NCI-H1417 treated with DMSO at 0.1 percent for 48 hours (cell line): ENCODE measurements around the gene RAB1A.
"Not testable (repeated sequence)": the region's sequence is repeated elsewhere in the genome, so short reads cannot be mapped to it uniquely, and the experiment has no call there.

ENCODE experiments used
- DNase-seq: peaks from one replicate; lab custom pipeline; 2025; lab: John Stamatoyannopoulos, UW

The RAB1A gene

DNA sequence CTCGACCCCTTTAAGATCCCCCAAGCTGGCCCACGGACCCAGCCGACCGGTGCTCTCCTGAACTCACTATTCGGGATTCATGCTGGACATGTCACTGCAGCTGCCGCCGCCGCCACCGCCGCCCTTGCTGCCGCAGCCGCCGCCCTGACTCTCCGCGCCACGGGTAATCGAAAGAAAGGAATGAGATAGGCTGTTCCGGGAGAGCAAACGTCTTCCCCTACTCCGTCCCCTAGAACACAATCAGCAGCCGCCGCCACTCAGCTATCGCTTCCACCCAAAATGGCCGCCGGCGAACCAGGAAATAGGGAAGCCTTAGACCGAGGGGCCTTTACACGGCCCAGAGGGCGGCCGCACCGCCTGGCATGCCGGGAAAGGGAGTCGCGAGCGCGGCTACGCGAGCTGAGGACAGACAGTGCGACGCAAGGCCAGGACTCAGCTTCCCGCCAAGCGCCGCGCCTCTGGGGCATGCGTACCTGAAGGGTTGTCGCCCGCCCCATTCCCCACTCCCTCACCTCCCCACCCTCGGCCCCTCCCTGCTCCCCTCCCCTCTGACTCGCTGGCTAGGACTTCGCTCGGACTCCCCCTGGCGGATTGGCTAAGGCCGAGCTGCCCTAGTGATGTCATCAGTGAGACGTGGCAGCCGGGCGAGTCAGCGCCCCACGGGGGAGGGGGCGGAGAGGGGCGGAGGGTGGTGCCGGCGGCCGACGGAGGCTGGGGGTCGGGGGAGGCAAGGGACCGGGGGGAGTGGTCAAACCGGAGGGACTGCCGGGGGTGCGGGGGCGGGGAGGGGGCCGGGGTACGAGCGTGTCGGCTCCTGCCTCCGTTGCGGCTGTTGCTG is at the start of gene RAB1A:
Gene RAB1A, minus strand, starts transcription at position 281 of the 838 bp plus-strand sequence. Its CDS starts 191 bp downstream, at position 90.
- DNase-seq = peak; percentile 95

- no peak for DNase-seq
These were observed 48.0 kb upstream of the RAB1A start for GRCh38 chr2:65177751-65178442.

DNA sequence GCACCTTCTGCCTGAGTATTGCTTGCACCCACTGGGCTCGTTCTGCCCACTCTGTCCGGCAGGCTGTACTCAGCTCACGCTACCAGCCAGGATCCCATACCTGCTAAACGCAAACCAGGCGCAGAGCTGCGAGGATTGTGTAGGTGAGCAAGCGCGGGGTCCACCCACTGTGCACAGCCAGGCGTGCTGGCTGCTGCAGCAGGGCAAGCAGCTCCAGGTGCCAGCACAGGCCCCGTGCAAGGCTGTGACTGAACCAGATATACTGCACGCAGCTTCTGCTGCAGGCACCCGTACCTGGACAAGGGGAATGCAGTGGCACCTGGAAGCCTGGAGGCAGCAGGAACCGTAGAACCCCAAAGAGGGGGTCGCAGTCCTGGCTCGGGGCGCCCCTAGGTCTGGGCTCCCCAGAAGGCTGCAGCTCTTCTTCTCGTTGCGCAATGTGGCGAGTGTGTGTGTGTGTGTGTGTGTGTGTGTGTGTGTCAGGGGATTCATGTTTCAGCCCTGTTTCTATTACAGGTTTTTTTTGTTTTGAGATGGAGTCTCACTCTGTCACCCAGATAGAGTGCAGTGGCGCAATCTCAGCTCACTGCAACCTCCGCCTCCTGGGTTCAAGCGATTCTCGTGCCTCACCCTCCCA is 46.1 kb upstream of the RAB1A start:
- no peak for DNase-seq

GRCh38 chr2:65174031-65174430 is 44.1 kb upstream of the RAB1A start:
- not testable (repeated sequence) for DNase-seq

- no peak for DNase-seq
These were observed 43.3 kb upstream of the RAB1A start for GRCh38 chr2:65172994-65173790.

DNA sequence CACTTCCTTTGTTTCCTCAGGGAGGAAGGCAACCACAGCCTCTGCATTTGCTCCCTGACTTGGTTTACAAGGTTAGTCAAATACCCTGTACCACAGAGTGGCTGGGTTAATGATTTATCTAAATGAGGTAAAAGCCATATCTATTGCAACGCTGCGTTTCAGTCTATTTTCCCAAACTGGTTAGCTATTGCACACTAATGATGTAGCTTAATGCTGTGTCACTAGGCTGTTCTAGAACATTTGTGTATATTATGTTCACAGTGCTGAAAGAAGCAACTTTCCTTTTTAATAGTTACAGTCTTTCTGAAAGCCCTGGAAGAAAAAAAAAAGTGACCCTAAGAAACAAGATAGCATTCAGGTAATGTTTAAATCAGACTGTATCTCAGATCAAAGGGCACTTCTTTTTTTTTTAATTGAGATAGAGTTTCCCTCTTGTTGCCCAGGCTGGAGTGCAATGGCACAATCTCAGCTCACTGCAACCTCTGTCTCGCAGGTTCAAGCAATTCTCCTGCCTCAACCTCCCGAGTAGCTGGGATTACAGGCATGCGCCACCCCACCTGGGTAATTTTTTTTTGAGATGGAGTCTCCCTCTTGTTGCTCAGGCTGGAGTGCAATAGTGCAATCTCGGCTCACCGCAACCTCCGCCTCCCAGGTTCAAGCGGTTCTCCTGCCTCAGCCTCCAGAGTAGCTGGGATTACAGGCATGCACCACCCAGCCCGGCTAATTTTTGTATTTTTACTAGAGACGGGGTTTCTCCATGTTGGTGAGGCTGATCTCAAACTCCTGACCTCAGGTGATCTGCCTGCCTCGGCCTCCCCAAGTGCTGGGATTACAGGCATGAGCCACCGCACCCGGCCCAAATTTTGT is 40.9 kb upstream of the RAB1A start:
- not testable (repeated sequence) for DNase-seq

DNA sequence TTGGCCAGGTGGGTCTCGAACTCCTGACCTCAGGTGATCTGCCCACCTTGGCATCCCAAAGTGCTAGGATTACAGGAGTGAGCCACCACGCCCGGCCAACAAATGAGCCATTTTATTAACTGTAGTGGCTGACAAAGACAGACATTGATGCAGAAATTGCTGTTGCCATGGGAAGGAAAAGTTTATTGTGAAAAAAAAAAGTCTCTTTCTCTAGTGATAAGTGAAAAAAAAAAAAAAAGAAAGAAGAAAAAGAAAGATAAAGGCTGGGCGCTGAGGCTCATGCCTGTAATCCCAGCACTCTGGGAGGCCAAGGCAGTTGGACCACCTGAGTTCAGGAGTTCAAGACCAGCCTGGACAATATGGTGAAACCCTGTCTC is 39.8 kb upstream of the RAB1A start:
- DNase-seq = no peak

GRCh38 chr2:65165558-65165957 is 35.7 kb upstream of the RAB1A start:
- DNase-seq = no peak

DNA sequence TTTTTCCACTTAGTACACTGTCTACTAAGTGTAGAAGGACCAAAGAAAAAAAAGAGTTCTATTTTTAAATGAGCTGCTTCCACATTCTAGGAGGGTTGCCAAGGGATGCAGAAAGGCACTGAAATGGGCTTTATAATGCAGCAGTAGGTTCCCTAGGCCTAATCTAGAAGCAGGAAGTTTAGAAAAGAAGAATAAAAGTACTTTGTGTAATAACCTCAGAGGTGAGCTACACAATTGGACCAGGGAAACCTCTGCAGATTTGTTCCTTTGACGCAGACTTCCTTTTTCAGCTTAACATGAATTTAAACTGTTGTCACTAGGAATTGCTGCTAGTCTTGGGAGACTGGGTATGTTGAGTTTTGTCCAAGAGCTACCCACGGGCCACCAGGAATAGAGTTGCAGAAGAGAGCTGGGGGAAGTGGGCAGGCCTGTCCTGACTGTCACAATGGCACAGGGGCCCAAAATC is 34.6 kb upstream of the RAB1A start:
- no peak for DNase-seq

GRCh38 chr2:65161551-65162100 is 31.7 kb upstream of the RAB1A start:
- no peak for DNase-seq

GRCh38 chr2:65159906-65160305 is 30.0 kb upstream of the RAB1A start:
- no peak for DNase-seq

GRCh38 chr2:65159261-65159660 is 29.4 kb upstream of the RAB1A start:
- no peak for DNase-seq

GRCh38 chr2:65158557-65158956 is 28.7 kb upstream of the RAB1A start:
- DNase-seq = no peak

- not testable (repeated sequence) for DNase-seq
These were observed 27.9 kb upstream of the RAB1A start for GRCh38 chr2:65157856-65158255.

DNA sequence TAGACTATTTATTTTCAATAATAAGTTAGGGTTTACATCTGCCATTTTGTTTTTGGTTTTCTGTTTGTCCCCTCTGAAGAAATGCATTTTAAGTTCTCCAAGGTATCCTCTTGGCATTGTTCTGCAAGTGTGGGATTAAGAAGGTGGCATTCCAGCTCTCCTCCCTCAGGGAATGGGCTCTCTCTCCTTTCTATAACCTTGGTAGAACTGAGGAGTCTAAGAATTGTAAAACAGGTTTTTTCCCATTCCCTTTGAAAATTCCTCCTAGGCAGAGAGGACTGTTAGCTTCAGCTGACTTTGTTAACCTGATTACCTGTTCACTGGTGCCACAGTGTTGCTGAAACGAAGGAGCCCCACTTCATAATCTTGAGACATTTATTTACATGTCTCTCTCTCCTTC is 26.1 kb upstream of the RAB1A start:
- DNase-seq = no peak

- DNase-seq = no peak
These were observed 23.6 kb upstream of the RAB1A start for GRCh38 chr2:65153515-65153914.

- no peak for DNase-seq
These were observed 16.2 kb upstream of the RAB1A start for GRCh38 chr2:65146078-65146477.

- no peak for DNase-seq
These were observed 14.7 kb upstream of the RAB1A start for GRCh38 chr2:65144571-65144970.

DNA sequence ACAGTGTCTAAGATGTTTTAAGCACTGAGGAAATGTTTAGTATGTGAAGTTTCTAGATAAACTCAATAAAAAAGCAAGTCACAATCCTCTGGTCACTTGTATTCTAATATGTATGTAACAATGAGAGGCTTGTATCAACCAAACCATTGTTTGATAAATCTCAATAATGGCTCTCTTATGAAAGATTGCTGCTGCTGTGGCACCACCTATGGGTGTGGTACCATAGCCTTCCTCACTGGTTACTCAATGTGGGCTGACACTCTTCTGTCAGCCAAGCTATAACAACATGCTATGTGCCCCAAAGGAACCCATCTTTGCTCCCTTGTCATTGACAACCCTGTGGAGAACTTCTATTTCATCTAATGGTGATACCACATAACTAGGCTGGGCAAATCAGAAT is 12.6 kb upstream of the RAB1A start:
- no peak for DNase-seq

GRCh38 chr2:65137197-65137775 is 7.4 kb upstream of the RAB1A start:
- no peak for DNase-seq
